Gastroesophageal sphincter (tissue), 4 donors: ENCODE data around the gene BTRC. TPM values are rescaled to one million over a fixed set of nuclear protein-coding genes. Genes with fewer than 3 reads are reported as not detected.
A peak's percentile ranks its signal among the peaks of the same experiment; 100 is the strongest.

ENCODE experiments used
- ATAC-seq: fragments of 150-250 bp; one replicate; pipeline ENCODE4 v1.9.1; 2016; ENCODE audit warnings: mild to moderate bottlenecking, moderate library complexity
- H3K27ac ChIP-seq, 4 donors: fragments of 200-600 bp; sonication (generic) in 3 of 4; 1 replicate in 3 of 4; 2 replicates in 1 of 4; pipeline ENCODE4 v1.5.1; 2016 to 2019
- H3K27me3 ChIP-seq: fragments of 200-600 bp; sonication (generic); one replicate; pipeline ENCODE4 v1.5.1; 2019
- H3K36me3 ChIP-seq, 2 donors: fragments of 200-600 bp; sonication (generic); one replicate each; pipeline ENCODE4 v1.5.1; 2019; ENCODE audit warnings: control low read depth in 1 of 2
- H3K4me1 ChIP-seq, 3 donors: fragments of 200-600 bp; sonication (generic); 1 replicate in 2 of 3; 2 replicates in 1 of 3; pipeline ENCODE4 v1.5.1; 2016 to 2019; ENCODE audit warnings: control low read depth in 2 of 3
- H3K4me3 ChIP-seq, 2 donors: fragments of 200-600 bp; sonication (generic); one replicate each; pipeline ENCODE4 v1.5.1; 2019; ENCODE audit warnings: mild to moderate bottlenecking in 1 of 2, moderate library complexity in 1 of 2
- H3K9me3 ChIP-seq, 3 donors: fragments of 200-600 bp; sonication (generic); one replicate each; pipeline ENCODE4 v1.5.1; 2017 to 2019; ENCODE audit warnings: control low read depth in 2 of 3
- CTCF ChIP-seq, 4 experiments: fragments of 200-600 bp in 2 of 4; fragments of 450-650 bp in 2 of 4; sonication (generic) in 1 of 4; IDR thresholded peaks; one replicate each; pipeline ENCODE4 v1.5.1; 2017 to 2019; ENCODE audit warnings: antibody characterized with exemption in 4 of 4, mild to moderate bottlenecking in 2 of 4, moderate library complexity in 2 of 4
- EP300 ChIP-seq: sonication (generic); formaldehyde crosslinking; IDR thresholded peaks from one replicate; pipeline ENCODE4 v1.6.1; 2017; ENCODE audit warnings: antibody characterized with exemption, mild to moderate bottlenecking
- POLR2A ChIP-seq, 2 donors: fragments of 450-650 bp; IDR thresholded peaks; one replicate each; pipeline ENCODE4 v1.6.1; 2017; ENCODE audit warnings: antibody characterized with exemption in 2 of 2, mild to moderate bottlenecking in 2 of 2, moderate library complexity in 1 of 2
- POLR2AphosphoS5 ChIP-seq: sonication (generic); formaldehyde crosslinking; IDR thresholded peaks from one replicate; pipeline ENCODE4 v1.6.1; 2017; ENCODE audit warnings: antibody characterized with exemption
- WGBS, 2 donors: methylation state at CpG; one replicate each; pipeline ENCODE4 v1.1.5; 2018; ENCODE audit warnings: low coverage in 1 of 2; 5-methylcytosine and 5-hydroxymethylcytosine counted together
- total RNA-seq, 4 donors: library from RNA; depleted of rRNA; stranded (reverse); fragments of >200 nt; gene quantifications; one replicate each; pipeline ENCODE4 v1.1.0, GENCODE V29; 2016

Gene BTRC
- total RNA-seq, 4 donors from 2014 or later: 9.0 to 15.6 (median 14.1) TPM

- peaks cover 0 to 17% of the 10 kb centered on the region in 2 donors for H3K36me3 ChIP-seq
- WGBS, 2 donors: 61 to 68% methylated on average over 2 of the region's 2 CpGs
- no peak overlapping the region for H3K27ac ChIP-seq
- ATAC-seq: no peak
- peaks cover 0 to 14% (median 0%) of the 10 kb centered on the region in 3 donors for H3K4me1 ChIP-seq
- H3K9me3 ChIP-seq: no peaks in the 10 kb centered on the region
- TF ChIP-seq EP300 (no peak), POLR2A (IDR thresholded peaks at IDR 0.05) (no peak), POLR2AphosphoS5 (no peak), CTCF (IDR thresholded peaks at IDR 0.05) (no peak)
- no peak overlapping the region for H3K4me3 ChIP-seq
- H3K27me3 ChIP-seq: no peaks in the 10 kb centered on the region
Measured at GRCh38 chr10:101464599-101464998, 110.6 kb downstream of the BTRC start.

- TF ChIP-seq POLR2AphosphoS5: no peak
- TF ChIP-seq EP300: no peak
- TF ChIP-seq POLR2A (IDR thresholded peaks at IDR 0.05): no peak
- TF ChIP-seq CTCF (IDR thresholded peaks at IDR 0.05): no peak
- ATAC-seq: no peak
- Histone ChIP-seq H3K9me3 (no peaks in the 10 kb centered on the region), H3K36me3 (peaks cover 0 to 17% of the 10 kb centered on the region in 2 donors), H3K27me3 (no peaks in the 10 kb centered on the region), H3K27ac (no peak overlapping the region), H3K4me3 (no peak overlapping the region), H3K4me1 (peaks cover 0 to 14% (median 0%) of the 10 kb centered on the region in 3 donors)
- 77 to 81% methylated on average over 4 to 5 of the region's 5 CpGs for WGBS, 2 donors
Measured at GRCh38 chr10:101466016-101466912, 112.3 kb downstream of the BTRC start.

GRCh38 chr10:101467286-101467770 is 113.4 kb downstream of the BTRC start:
- ATAC-seq: peak; percentile 69
- Histone ChIP-seq H3K36me3 (peaks cover 0 to 11% of the 10 kb centered on the region in 2 donors), H3K27me3 (no peaks in the 10 kb centered on the region), H3K4me1 (peaks cover 0 to 14% (median 0%) of the 10 kb centered on the region in 3 donors), H3K27ac (no peak overlapping the region), H3K4me3 (no peak overlapping the region), H3K9me3 (no peaks in the 10 kb centered on the region)
- 2 to 8% methylated on average over 3 of the region's 3 CpGs for WGBS, 2 donors
- peak; percentile 59 to 85 (median 74) for TF ChIP-seq CTCF (IDR thresholded peaks at IDR 0.05)
- TF ChIP-seq EP300: no peak
- no peak for TF ChIP-seq POLR2AphosphoS5

- H3K27me3 ChIP-seq: no peaks in the 10 kb centered on the region
- peaks cover 0 to 14% (median 0%) of the 10 kb centered on the region in 3 donors for H3K4me1 ChIP-seq
- WGBS, 2 donors: 78 to 86% methylated on average over 2 of the region's 2 CpGs
- no peak overlapping the region for H3K4me3 ChIP-seq
- no peak for TF ChIP-seq POLR2AphosphoS5
- TF ChIP-seq CTCF (IDR thresholded peaks at IDR 0.05): no peak
- no peak for TF ChIP-seq POLR2A (IDR thresholded peaks at IDR 0.05)
- TF ChIP-seq EP300: no peak
- ATAC-seq: no peak
- peaks cover 0 to 2% of the 10 kb centered on the region in 2 donors for H3K36me3 ChIP-seq
- no peaks in the 10 kb centered on the region for H3K9me3 ChIP-seq
- no peak overlapping the region for H3K27ac ChIP-seq
Measured at GRCh38 chr10:101468159-101468558, 114.2 kb downstream of the BTRC start.

GRCh38 chr10:101476383-101476782 is 122.4 kb downstream of the BTRC start:
- Histone ChIP-seq H3K27ac (no peak overlapping the region), H3K4me3 (no peak overlapping the region), H3K9me3 (no peaks in the 10 kb centered on the region), H3K4me1 (no peaks in the 10 kb centered on the region), H3K27me3 (no peaks in the 10 kb centered on the region), H3K36me3 (peaks cover 3 to 27% of the 10 kb centered on the region in 2 donors)
- WGBS, 2 donors: 77 to 93% methylated on average over 3 of the region's 3 CpGs
- TF ChIP-seq POLR2AphosphoS5 (no peak), CTCF (IDR thresholded peaks at IDR 0.05) (no peak), POLR2A (IDR thresholded peaks at IDR 0.05) (no peak), EP300 (no peak)
- ATAC-seq: no peak
